RWPE1 (cell line): Measurements from ENCODE around the gene GRM5.

Experiments used
- CTCF ChIA-PET: fragments of 350-600 bp; sonication (Branson Sonifier 250); formaldehyde crosslinking; extraction: SDS; loops from one replicate; lab custom pipeline; 2021; lab: Yijun Ruan, JAX
- POLR2A ChIA-PET: fragments of 400-600 bp; formaldehyde crosslinking; extraction: SDS; loops from one replicate; lab custom pipeline; 2020; ENCODE audit warnings: antibody characterized with exemption; ENCODE audit not compliant: low non-redundant PET; lab: Yijun Ruan, JAX
- DNase-seq: peaks from one replicate; pipeline ENCODE4 v3.0.0; 2012; ENCODE audit warnings: low spot score
- H3K27ac ChIP-seq: fragments of 450-650 bp; 2 replicates; pipeline ENCODE4 v1.5.1; 2017
- CTCF ChIP-seq: fragments of 450-650 bp; conservative IDR thresholded peaks from 2 replicates; pipeline ENCODE4 v1.5.1; 2017; ENCODE audit warnings: low read depth, mild to moderate bottlenecking

Gene GRM5

DNA sequence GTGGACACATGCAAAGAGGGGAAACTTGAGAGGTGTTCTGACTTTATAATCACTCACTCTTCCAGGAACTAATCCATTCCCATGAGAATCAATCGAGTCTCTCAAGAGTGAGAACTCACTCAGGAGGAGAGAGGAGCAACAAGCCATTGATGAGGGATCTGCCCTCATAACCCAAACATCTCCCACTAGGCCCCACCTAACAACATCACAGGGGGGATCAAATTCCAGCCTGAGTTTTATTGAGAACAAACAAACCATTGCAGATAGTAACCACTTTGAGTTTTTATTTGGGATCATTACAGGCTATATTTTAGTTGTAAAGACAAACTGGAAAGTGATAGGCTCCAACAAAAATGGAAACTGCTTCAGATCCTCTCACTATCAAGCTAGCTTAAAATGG is 399.4 kb downstream of the GRM5 start:
- no peak for TF ChIP-seq CTCF
- CTCF ChIA-PET: interaction anchor here (0.7 kb wide), 1 partner anchor 13 kb away, joined by 3 read pairs; no protein-coding TSS in a partner anchor
- H3K27ac ChIP-seq: no peak overlapping the region
- POLR2A ChIA-PET: no interaction called here
- DNase-seq: no peak

DNA sequence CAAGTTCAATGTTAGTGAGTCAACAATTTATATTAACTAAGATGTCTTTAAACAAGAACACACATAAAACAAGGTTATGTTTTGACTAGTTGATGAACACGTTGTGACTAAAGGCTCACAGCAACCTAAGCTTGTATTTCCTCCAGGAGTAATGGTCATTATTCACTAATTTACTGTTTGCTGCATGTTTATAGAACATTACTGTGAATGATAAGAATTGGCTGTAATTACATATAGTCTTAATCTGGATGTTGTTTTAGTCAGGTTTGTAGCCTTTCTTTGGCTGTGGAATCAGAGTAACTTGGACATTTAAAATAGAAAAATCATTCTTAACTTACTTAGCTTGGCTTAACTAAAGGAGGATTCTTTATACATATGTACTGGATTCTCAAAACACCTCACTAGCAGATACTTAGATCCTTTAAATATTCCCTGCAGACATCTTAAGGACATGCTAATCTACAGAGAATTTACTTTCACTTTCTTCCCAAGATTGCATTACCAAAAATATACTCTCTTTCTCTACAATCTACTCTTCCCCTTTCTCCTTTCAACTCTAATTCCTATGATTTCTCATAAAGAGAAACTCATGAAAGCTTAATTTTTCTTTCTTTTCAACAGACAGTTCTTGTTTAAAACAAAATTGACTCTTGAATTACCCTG is 408.6 kb downstream of the GRM5 start:
- ChIA-PET CTCF (no interaction called here), POLR2A (no interaction called here)
- TF ChIP-seq CTCF: no peak
- no peak overlapping the region for H3K27ac ChIP-seq
- no peak for DNase-seq

DNA sequence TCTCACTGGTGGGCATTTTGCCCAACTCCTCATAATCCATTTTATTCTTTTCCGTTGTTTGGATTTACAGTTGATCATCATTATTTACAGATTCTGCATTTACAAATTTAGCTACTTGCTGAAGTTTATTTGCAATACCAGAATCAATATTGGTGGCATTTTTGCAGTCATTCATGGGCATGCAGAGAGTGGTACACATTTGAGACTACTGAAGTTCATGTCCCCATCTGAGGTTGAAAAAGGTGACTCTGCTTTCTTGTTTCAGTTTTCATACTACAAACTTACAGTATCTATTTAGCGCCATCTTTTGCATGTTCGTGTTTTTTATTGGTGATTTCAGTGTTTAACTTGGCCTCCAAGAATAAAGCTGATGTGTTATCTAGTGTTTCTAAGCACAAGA is 409.5 kb downstream of the GRM5 start:
- H3K27ac ChIP-seq: no peak overlapping the region
- TF ChIP-seq CTCF: no peak
- POLR2A ChIA-PET: no interaction called here
- no peak for DNase-seq
- CTCF ChIA-PET: no interaction called here

DNA sequence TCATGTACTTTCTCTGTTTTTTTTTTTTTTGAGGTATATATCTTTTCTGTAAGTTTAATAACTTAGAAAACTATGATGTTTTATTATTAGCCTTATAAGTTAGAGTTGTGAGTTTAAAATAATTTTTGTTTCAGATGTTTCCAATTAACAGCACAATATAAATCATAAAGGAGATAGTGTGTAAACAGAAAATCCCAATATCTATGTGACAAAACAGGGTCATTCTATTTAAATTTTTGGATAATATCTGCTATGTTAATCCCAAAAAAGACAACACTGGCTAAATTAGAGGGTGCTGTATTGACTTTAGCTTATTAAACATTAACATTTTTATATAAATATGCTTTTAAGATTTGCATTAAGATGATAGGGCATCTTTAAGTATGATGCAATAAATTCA is 410.1 kb downstream of the GRM5 start:
- POLR2A ChIA-PET: no interaction called here
- TF ChIP-seq CTCF: no peak
- no peak for DNase-seq

GRCh38 chr11:88655196-88655595 is 410.6 kb downstream of the GRM5 start:
- CTCF ChIA-PET: no interaction called here
- POLR2A ChIA-PET: no interaction called here
- no peak for TF ChIP-seq CTCF
- no peak overlapping the region for H3K27ac ChIP-seq
- no peak for DNase-seq

More for the DNA sequence above, 410.1 kb downstream of the GRM5 start:
- CTCF ChIA-PET: no interaction called here
- no peak overlapping the region for H3K27ac ChIP-seq

GRCh38 chr11:88651556-88651955 is 414.2 kb downstream of the GRM5 start:
- no peak for DNase-seq
- H3K27ac ChIP-seq: no peak overlapping the region
- ChIA-PET CTCF (interaction anchor here (0.6 kb wide), 1 partner anchor 754 kb away, joined by 4 read pairs; no protein-coding TSS in a partner anchor), POLR2A (no interaction called here)
- no peak for TF ChIP-seq CTCF

GRCh38 chr11:88644724-88645123 is 421.1 kb downstream of the GRM5 start:
- H3K27ac ChIP-seq: no peak overlapping the region
- ChIA-PET CTCF (no interaction called here), POLR2A (no interaction called here)
- no peak for TF ChIP-seq CTCF
- no peak for DNase-seq
